ENCODE data around the gene PHC2. TPM values are rescaled to one million over a fixed set of nuclear protein-coding genes. Genes with fewer than 3 reads are reported as not detected.

The PHC2 gene
- total and polyA plus RNA-seq, 2 of the 13 experiments (the other 11 are each of a cell fraction or from before 2014, with no cell fraction given), result 52.5 to 84.9 TPM

DNA sequence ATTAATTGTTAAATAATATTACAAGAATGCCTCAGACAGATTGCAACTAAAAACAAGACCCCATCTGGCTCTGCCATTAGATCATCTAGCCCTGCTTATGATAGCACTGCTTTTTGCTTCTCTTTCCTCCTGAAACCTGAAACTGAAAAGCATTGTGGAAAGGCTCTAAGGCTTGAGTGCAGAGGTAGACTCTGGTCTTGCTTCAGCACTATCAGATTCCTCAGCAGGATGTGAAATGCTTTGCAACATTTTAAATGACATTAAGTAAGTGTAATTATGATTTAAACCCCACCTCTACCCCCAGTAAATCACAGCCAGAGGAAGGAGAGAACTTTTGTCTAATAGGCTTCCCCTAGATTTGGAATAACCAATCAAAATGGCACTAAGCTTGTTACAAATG is 32.9 kb downstream of the PHC2 start:
- ATAC-seq (no peak), FAIRE-seq (no peak), DNase-seq (ENCODE audit: low spot score) (no peak)
- Histone ChIP-seq H3K4me1 (ENCODE audit: insufficient read depth, low read length) (peaks cover 5% of the 10 kb centered on the region; the same call in 1 of the 2 replicates), H3K36me3 (replicated peaks in 1 of 2; ENCODE audit: control insufficient read depth in 1 of 2, insufficient read depth in 2 of 2, low read length in 2 of 2) (no peaks in the 10 kb centered on the region), H3K4me3 (replicated peaks in 1 of 3; ENCODE audit: insufficient read depth in 1 of 3, low read depth in 2 of 3, low read length in 3 of 3) (no peak overlapping the region), H3K9me3 (ENCODE audit: low read length) (no peaks in the 10 kb centered on the region), H3K4me2 (ENCODE audit: low read depth, low read length) (no peak overlapping the region), H3K27me3 (ENCODE audit: control insufficient read depth in 1 of 2, insufficient read depth in 2 of 2, low read length in 2 of 2) (no peaks in the 10 kb centered on the region), H2AFZ (ENCODE audit: low read length) (no peak overlapping the region), H3K9ac (ENCODE audit: insufficient read depth, low read depth, low read length) (no peak overlapping the region), H3K27ac (ENCODE audit: extremely low read length, insufficient read depth, low read length) (no peak overlapping the region), H4K20me1 (ENCODE audit: insufficient read depth, low read length) (no peaks in the 10 kb centered on the region), H3K79me2 (ENCODE audit: insufficient read depth, low read length) (no peaks in the 10 kb centered on the region)
- no TSS peak for BruUV-seq (replicated peaks)
- CTCF ChIA-PET (ENCODE audit: low intra/inter-chr PET ratio, low total read pairs), result no interaction called here
- POLR2A ChIA-PET, result no interaction called here
- in situ Hi-C loops (cut with HindIII; ENCODE audit: extremely low pct_ligation_motif_present, low pct_unique_long_range_greater_than_20kb) (no loop called here), intact Hi-C loops (cut with micrococcal nuclease; ENCODE audit: unreplicated experiment) (no loop called here)
- TF ChIP-seq, protein P1, sequence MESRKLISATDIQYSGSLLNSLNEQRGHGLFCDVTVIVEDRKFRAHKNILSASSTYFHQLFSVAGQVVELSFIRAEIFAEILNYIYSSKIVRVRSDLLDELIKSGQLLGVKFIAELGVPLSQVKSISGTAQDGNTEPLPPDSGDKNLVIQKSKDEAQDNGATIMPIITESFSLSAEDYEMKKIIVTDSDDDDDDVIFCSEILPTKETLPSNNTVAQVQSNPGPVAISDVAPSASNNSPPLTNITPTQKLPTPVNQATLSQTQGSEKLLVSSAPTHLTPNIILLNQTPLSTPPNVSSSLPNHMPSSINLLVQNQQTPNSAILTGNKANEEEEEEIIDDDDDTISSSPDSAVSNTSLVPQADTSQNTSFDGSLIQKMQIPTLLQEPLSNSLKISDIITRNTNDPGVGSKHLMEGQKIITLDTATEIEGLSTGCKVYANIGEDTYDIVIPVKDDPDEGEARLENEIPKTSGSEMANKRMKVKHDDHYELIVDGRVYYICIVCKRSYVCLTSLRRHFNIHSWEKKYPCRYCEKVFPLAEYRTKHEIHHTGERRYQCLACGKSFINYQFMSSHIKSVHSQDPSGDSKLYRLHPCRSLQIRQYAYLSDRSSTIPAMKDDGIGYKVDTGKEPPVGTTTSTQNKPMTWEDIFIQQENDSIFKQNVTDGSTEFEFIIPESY (CRISPR knock-in tag; IDR thresholded peaks at IDR 0.05), result no peak
- TF ChIP-seq, protein P2, sequence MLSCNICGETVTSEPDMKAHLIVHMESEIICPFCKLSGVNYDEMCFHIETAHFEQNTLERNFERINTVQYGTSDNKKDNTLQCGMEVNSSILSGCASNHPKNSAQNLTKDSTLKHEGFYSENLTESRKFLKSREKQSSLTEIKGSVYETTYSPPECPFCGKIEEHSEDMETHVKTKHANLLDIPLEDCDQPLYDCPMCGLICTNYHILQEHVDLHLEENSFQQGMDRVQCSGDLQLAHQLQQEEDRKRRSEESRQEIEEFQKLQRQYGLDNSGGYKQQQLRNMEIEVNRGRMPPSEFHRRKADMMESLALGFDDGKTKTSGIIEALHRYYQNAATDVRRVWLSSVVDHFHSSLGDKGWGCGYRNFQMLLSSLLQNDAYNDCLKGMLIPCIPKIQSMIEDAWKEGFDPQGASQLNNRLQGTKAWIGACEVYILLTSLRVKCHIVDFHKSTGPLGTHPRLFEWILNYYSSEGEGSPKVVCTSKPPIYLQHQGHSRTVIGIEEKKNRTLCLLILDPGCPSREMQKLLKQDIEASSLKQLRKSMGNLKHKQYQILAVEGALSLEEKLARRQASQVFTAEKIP (CRISPR knock-in tag; IDR thresholded peaks at IDR 0.05; ENCODE audit: borderline replicate concordance), result no peak
- TF ChIP-seq, protein P3, sequence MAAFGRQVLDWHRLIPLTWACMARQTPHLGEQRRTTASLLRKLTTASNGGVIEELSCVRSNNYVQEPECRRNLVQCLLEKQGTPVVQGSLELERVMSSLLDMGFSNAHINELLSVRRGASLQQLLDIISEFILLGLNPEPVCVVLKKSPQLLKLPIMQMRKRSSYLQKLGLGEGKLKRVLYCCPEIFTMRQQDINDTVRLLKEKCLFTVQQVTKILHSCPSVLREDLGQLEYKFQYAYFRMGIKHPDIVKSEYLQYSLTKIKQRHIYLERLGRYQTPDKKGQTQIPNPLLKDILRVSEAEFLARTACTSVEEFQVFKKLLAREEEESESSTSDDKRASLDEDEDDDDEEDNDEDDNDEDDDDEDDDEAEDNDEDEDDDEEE (CRISPR knock-in tag; IDR thresholded peaks at IDR 0.05), result no peak

All from HepG2 (cell line).